Dedifferentiated amniotic fluid mesenchymal stem cell (primary cell): Measurements from ENCODE around the gene FGF14.
"Not testable (repeated sequence)": the region's sequence is repeated elsewhere in the genome, so short reads cannot be mapped to it uniquely, and the experiment has no call there.

Experiments
- DNase-seq: peaks from one replicate; pipeline ENCODE4 v3.0.0-alpha.2; 2016; ENCODE audit errors: extremely low spot score

The FGF14 gene

GRCh38 chr13:102040812-102041211 is 361.0 kb downstream of the FGF14 start:
- no peak for DNase-seq

- no peak for DNase-seq
Measured at GRCh38 chr13:102039264-102039663, 362.6 kb downstream of the FGF14 start.

- DNase-seq, result no peak
Measured at GRCh38 chr13:102038787-102039186, 363.1 kb downstream of the FGF14 start.

GRCh38 chr13:102035969-102036368 is 365.9 kb downstream of the FGF14 start:
- DNase-seq, result no peak

DNA sequence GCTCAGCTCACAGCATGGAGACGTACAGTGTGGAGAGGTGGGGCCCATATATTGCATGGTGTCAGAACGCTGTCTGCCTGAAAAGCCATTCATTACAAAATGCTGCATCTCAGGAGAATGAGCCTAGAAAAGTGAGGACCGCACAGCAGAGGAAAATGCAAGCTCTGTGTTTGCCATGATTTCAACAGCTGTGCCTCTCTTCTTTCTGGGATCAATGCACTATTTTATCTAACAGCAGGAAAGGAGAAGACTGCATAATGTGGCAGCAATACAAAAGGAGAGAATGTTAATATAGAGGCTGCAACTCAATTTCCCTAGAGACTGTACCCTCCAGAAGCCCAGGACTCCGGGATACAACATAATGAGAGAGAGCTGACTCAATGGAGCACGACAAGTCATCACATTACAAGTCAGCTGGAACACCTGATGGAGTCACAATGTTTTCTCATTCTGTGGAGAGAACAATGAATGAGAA is 368.0 kb downstream of the FGF14 start:
- DNase-seq, result no peak

GRCh38 chr13:102033386-102033785 is 368.5 kb downstream of the FGF14 start:
- no peak for DNase-seq

- DNase-seq, result no peak
Measured at GRCh38 chr13:102028868-102029267, 373.0 kb downstream of the FGF14 start.

DNA sequence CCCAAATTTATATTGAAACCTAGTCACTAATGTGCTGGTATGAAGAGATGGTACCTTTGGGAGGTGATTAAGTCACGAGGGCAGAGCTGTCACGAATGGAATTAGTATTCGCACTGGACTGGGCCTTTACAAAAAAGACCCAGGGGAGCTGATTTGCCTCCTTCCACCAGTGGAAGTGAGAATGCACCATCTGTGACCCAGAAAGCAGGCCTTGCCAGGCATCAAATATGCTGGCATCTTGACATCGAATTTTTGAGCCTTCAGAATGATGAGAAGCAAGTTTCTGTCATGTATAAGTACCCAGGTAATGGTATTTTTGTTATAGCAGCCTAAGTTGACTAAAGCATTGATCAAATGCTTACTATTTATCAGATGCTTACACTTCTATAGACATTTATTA is 373.6 kb downstream of the FGF14 start:
- no peak for DNase-seq

- DNase-seq, result no peak
Measured at GRCh38 chr13:102021777-102022176, 380.1 kb downstream of the FGF14 start.

DNA sequence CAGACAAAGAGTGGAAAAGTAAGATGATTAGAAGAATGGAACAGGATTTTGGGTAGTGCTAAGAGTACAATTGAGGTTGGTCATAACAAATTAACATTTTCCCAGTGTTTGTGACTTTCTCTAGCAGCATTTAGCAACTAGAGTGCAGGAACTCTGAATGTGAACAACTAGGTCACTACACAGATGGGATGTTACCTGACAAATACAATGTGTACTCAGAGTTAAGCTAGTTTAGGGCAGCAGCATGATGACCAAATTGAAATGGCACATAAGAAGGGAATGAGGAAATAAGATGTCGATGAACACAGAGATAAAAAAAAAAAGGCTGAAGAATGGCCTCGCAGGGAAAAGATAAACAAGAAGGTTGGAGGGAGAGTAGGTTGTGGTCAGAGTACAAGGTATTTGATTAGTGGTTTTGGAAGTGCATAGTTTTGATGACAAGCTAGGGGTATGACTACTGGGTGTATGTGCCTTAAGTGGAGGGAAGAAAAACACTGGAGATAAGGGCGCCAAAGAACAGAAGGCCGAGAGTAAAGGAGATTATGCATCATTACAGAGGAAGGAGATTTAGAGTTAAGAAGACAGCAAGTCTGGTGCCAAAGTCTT is 381.1 kb downstream of the FGF14 start:
- no peak for DNase-seq

DNA sequence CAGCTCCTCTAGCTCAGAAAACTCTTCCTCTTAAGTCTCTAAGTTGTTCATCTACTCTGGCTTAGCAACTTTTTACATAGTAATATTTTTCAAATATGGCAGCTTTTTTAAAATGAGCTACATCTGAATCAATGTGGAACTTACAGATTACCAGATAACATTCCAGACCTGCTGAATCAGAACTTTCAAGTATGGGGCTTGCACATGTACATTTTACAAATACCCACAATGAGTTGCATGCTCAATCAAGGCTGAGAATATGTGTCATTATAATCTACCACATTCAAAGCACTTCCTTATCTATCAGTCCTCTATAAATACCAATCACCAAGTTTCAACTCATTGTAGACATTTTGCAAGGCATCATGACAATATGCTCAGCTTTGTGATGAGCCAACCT is 383.1 kb downstream of the FGF14 start:
- no peak for DNase-seq

DNA sequence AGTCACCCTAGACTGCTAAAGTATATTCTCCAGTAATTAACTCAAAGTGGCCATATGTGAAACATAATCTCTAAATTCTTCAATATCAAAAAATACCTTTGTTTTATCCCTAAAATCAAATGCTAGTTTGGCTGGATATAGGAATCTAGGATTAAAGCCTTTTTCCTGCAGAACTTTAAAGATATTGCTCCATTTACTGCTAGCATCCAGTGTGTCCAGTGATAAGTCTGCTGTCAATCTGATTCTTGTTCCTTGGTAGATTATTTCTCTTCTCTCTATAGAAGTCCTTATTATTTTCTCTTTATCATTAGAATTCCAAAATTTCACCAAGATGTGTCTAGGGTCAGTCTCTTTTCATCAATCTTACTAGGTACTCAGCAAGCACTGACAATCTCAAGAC is 384.6 kb downstream of the FGF14 start:
- no peak for DNase-seq

DNA sequence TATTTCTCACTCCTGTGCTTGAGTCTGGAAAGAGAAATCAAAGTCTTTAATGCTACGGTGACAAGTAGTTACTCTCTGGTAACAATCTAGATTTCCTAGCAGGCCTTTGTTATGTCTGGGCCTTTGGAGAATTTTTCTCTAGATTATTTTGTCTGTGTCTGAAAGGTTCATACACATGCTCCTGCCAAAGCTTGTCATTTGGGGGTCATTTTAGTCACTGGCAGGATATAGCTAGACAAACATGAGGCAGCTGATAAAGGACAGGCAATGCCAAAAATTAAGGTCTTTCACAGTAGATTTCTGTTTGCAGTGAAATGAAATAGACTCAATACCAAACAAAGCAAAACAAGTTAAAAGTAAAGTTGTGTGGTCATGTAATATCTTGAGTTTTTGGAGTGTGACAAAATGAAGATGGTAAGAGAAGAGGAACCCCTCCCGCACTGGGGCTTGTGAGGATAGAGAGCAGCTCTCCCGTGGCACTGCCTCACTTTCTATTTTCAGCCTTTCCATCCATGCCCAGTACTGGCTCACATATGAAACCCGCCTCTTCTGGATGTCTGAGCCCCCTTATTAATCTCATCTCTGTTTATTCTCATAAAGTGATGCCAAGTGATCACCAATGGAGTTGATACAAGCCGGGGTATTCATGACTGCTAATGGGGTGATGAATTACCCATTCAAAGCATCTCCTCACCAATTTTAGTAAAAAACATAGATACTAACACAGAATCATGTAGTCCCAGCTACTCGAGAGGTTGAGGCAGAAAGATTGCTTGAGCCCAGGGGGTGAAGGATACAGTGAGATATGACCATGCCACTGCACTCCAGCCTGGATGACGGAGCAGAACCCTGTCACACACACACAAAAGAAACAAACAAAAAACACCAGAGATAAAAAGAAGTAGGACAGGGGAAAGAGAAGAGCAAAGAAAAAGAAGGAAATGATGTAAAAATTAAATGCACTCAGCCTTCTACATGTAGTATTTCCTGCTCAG is 389.3 kb downstream of the FGF14 start:
- no peak for DNase-seq

DNA sequence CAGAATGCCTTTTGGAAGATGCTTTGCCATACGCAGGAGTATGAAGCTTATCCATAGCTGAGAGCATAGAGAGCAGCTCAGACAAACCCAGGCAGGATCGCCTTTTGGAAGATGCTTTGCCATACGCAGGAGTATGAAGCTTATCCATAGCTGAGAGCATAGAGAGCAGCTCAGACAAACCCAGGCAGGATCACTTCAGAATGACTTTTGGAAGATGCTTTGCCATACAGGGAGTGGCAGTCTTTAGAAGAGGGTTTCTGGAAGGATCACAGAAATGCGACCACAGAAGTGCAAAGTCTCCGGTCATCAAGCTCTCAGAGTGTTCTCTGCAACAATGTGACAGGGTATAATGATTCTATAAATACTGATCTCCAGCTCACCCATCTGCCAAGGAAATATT is 390.4 kb downstream of the FGF14 start:
- DNase-seq, result not testable (repeated sequence)

DNA sequence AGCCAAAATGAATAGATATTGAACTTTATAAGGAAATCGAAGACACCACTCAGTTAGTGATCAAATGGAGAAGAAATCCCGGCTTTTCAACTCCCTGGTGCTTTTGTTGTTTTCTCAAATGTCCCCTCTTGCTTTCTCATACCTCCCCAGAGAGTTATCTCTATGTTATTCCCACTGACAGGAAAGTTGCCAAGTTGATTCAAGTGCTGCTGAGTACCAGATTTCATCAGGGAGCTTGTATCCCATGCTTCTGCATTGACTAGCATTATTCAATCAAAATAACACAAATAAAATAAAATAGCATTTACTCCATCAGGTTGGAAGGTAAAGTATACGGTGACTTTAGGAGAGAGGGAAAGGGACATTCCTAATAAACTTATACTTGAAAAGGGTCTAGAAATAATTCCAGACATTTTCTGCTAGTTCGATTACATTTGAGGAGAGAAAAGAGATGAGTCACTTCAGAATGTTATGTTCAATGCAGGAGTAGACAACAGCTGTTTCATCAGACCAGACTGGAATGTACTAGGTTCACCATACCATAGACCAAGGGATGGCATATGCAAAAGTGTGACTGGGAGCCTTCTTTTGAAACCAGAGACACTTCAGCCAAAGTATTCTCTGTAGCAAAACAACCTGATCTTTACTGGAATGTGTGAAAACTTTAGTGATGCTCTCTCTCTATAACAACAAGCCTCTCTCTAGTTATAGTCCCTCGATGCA is 397.8 kb downstream of the FGF14 start:
- no peak for DNase-seq

GRCh38 chr13:102002287-102002686 is 399.6 kb downstream of the FGF14 start:
- no peak for DNase-seq

DNA sequence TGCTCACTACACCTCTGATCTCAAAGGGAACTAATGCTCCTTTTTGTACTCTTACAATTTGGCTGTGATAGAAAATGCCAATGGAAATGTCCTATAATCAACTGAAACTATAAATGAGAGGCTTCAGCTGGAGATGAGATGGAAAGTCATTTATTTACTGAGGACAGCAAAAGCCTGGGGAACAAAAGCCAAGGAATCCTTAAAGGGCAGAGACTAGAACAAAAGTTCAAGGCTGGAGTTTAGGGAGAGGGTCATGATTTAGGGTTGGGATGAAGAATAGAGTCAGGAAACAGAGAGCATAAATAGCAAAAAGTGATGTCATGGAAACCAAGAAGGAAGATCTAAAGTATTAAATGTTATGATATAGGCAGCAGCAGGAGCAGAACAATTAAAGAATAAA is 401.1 kb downstream of the FGF14 start:
- no peak for DNase-seq

GRCh38 chr13:101998129-101998528 is 403.7 kb downstream of the FGF14 start:
- no peak for DNase-seq

DNA sequence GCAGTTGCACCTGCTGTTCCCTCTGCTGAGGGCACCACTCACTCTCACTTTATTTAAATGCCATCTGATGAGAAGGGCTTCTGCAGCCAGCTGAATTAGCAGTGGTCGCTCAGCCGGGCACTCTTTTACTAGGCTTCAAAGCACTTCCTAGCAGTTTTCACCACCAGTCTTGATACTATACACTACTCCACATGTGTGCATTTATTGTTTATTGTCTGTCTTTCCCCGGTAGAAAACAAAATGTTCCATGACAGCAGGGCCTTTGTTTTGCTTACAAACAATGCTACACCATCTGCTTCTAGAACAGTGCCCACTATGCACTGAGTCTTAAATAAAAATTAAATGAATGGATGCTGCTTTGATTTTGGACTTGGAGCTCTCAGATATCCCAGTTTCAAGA is 404.9 kb downstream of the FGF14 start:
- no peak for DNase-seq

DNA sequence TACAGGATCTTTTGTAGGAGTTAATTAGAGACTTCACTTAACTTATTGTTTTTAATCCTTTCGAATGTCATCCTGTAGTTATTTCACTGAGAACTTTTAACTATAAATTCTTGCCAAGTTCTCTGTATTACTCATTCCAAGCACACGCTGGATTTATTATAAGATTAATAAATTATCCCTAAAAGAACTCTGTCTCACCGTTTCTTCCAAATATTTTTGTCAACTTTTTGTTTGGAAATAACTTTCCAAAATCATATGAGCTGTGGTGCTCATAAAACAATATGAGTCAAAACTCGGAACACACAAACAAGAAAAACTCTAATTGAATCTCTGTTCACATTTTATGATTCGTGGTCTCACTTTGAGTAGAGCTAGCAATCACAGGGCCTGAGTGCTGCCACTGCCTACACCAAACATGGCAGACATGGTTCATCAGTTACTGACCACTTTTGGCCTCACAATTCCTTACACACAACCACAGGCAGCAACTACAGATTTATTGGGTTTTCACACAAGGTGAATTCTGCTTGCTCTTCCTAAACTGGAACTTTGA is 412.0 kb downstream of the FGF14 start:
- no peak for DNase-seq

DNA sequence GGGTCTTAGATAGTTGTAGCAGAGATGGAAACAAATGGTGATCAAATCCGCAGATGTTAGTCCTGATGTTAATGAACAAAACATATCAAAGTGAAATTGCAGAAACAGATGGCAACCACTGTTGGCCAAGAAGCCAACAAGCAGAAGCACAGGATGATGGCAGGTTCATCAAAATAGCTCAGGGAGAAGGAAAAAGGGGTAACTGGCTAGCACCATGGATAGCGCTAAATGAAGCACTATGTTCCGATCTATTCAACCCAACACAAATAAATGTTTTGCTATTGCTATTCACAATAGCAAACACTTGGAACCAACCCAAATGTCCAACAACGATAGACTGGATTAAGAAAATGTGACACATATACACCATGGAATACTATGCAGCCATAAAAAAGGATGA is 413.7 kb downstream of the FGF14 start:
- no peak for DNase-seq

DNA sequence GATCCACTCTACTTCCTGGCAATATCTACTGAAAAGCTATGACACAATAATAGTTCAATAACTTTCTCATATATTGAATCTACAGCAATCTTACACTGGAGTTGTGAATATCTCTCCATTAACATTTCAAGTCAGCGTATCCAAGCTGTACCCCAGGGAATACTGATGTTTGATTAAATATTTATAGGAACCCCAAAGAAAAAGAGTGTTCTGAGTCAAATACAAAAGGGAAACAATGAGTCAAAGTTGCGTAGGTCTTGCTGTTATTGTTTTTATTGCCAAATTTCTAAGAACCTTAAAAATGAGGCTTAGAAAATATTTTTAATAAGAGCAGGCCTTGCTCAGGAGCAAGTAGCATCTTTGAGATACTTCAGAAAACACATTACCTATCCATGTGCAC is 415.5 kb downstream of the FGF14 start:
- DNase-seq, result no peak
